Measurements from ENCODE around the gene CAPN9. TPM values are rescaled to one million over a fixed set of nuclear protein-coding genes. Genes with fewer than 3 reads are reported as not detected.

The CAPN9 gene
- total and polyA plus RNA-seq, 4 donors, result not detected

GRCh38 chr1:230699716-230700115, 47.5 kb upstream of the CAPN9 start:
- peaks cover 6 to 31% (median 23%) of the 10 kb centered on the region in 4 donors for H3K36me3 ChIP-seq (ENCODE audit: control insufficient read depth in 4 of 4, insufficient read depth in 3 of 4, low read depth in 1 of 4, low read length in 3 of 4)
- no peaks in the 10 kb centered on the region for H3K9me3 ChIP-seq (ENCODE audit: control insufficient read depth in 4 of 4, low read length in 3 of 4)
- WGBS, result 81% methylated on average over 1 of the region's 1 CpG
- H3K27ac ChIP-seq (ENCODE audit: low read depth in 1 of 2, low read length in 2 of 2), result no peak overlapping the region
- peaks cover 0 to 5% (median 3%) of the 10 kb centered on the region in 4 donors for H3K4me1 ChIP-seq (ENCODE audit: control insufficient read depth in 4 of 4, insufficient read depth in 4 of 4, low read length in 3 of 4)
- no peak overlapping the region for H3K9ac ChIP-seq (ENCODE audit: low read depth in 1 of 2, low read length in 2 of 2)
- DNase-seq (ENCODE audit: low spot score), result no peak
- H3K27me3 ChIP-seq (ENCODE audit: control insufficient read depth in 4 of 4, insufficient read depth in 4 of 4, low read length in 3 of 4), result no peaks in the 10 kb centered on the region
- no peak overlapping the region for H3K4me3 ChIP-seq (ENCODE audit: low read depth in 1 of 3, low read length in 3 of 3)
- TF ChIP-seq FOXA1 (IDR thresholded peaks at IDR 0.05) (no peak), EGR1 (IDR thresholded peaks at IDR 0.05; ENCODE audit: low read depth in 2 of 2) (no peak), FOXA2 (IDR thresholded peaks at IDR 0.05) (no peak), REST (IDR thresholded peaks at IDR 0.05) (no peak), ZBTB33 (IDR thresholded peaks at IDR 0.05) (no peak), RAD21 (IDR thresholded peaks at IDR 0.05) (no peak), NR2F2 (IDR thresholded peaks at IDR 0.05) (no peak), JUND (IDR thresholded peaks at IDR 0.05) (peak in 1 of 2 donors; percentile 84), GABPA (IDR thresholded peaks at IDR 0.05 in 1 of 2, conservative IDR thresholded peaks at IDR 0.05 in 1 of 2) (no peak), CTCF (IDR thresholded peaks at IDR 0.05; ENCODE audit: low read depth, low read length, missing input control) (no peak), HNF4G (IDR thresholded peaks at IDR 0.05) (no peak), TAF1 (conservative IDR thresholded peaks at IDR 0.05) (no peak), RXRA (IDR thresholded peaks at IDR 0.05) (peak in 1 of 2 donors; percentile 39), HNF4A (conservative IDR thresholded peaks at IDR 0.05) (peak in 1 of 2 donors; percentile 3)

- H3K36me3 ChIP-seq (ENCODE audit: control insufficient read depth in 4 of 4, insufficient read depth in 3 of 4, low read depth in 1 of 4, low read length in 3 of 4), result peaks cover 6 to 36% (median 26%) of the 10 kb centered on the region in 4 donors
- no peaks in the 10 kb centered on the region for H3K9me3 ChIP-seq (ENCODE audit: control insufficient read depth in 4 of 4, low read length in 3 of 4)
- H3K4me3 ChIP-seq (ENCODE audit: low read depth in 1 of 3, low read length in 3 of 3), result no peak overlapping the region
- no peak overlapping the region for H3K27ac ChIP-seq (ENCODE audit: low read depth in 1 of 2, low read length in 2 of 2)
- no peak overlapping the region for H3K9ac ChIP-seq (ENCODE audit: low read depth in 1 of 2, low read length in 2 of 2)
- no peak for DNase-seq (ENCODE audit: low spot score)
- no peaks in the 10 kb centered on the region for H3K27me3 ChIP-seq (ENCODE audit: control insufficient read depth in 4 of 4, insufficient read depth in 4 of 4, low read length in 3 of 4)
- peaks cover 0 to 5% (median 3%) of the 10 kb centered on the region in 4 donors for H3K4me1 ChIP-seq (ENCODE audit: control insufficient read depth in 4 of 4, insufficient read depth in 4 of 4, low read length in 3 of 4)
- 66% methylated on average over 4 of the region's 4 CpGs for WGBS
- peak; percentile 40 for TF ChIP-seq NR2F2 (IDR thresholded peaks at IDR 0.05)
- TF ChIP-seq MAX (IDR thresholded peaks at IDR 0.05), result no peak
These were observed 47.1 kb upstream of the CAPN9 start for GRCh38 chr1:230700132-230700531.

Data from liver (tissue), 9 donors.